Astrocyte (in vitro differentiated cells and primary cell): ENCODE measurements around the gene ST3GAL6. TPM values are rescaled to one million over a fixed set of nuclear protein-coding genes. Genes with fewer than 3 reads are reported as not detected.
A peak's percentile ranks its signal among the peaks of the same experiment; 100 is the strongest.

Source experiments
- DNase-seq: peaks from one replicate; pipeline ENCODE4 v3.0.0-alpha.2; 2010; ENCODE audit warnings: low read depth
- FAIRE-seq: peaks from 2 replicates; lab custom pipeline; 2011; peaks lifted over from hg19 to GRCh38; lab: Jason Lieb, UNC
- H2AFZ ChIP-seq: 2 replicates; pipeline ENCODE4 v1.6.0; 2012; ENCODE audit warnings: low read depth, low read length, inconsistent platforms
- H3K27ac ChIP-seq: 2 replicates; pipeline ENCODE4 v1.5.1; 2011; ENCODE audit warnings: low read depth, low read length, inconsistent platforms
- H3K27me3 ChIP-seq: 2 replicates; pipeline ENCODE4 v1.6.0; 2011; ENCODE audit warnings: low read length, inconsistent platforms; ENCODE audit not compliant: insufficient read depth
- H3K36me3 ChIP-seq: 2 replicates; pipeline ENCODE4 v1.5.1; 2011; ENCODE audit warnings: low read length, inconsistent platforms; ENCODE audit not compliant: insufficient read depth
- H3K4me1 ChIP-seq: 2 replicates; pipeline ENCODE4 v1.5.1; 2011; ENCODE audit warnings: low read length, inconsistent platforms; ENCODE audit not compliant: insufficient read depth
- H3K4me2 ChIP-seq: 2 replicates; pipeline ENCODE4 v1.6.0; 2012; ENCODE audit warnings: low read length, inconsistent platforms
- H3K4me3 ChIP-seq: 2 replicates; pipeline ENCODE4 v1.5.1; 2011; ENCODE audit warnings: low read depth, mild to moderate bottlenecking, low read length, inconsistent platforms; ENCODE audit not compliant: insufficient read depth
- H3K79me2 ChIP-seq: 2 replicates; pipeline ENCODE4 v1.6.0; 2012; ENCODE audit warnings: mild to moderate bottlenecking, low read length, inconsistent platforms; ENCODE audit not compliant: insufficient read depth
- H3K9ac ChIP-seq: 2 replicates; pipeline ENCODE4 v1.6.0; 2012; ENCODE audit warnings: mild to moderate bottlenecking, low read length, inconsistent platforms
- H3K9me3 ChIP-seq: 2 replicates; pipeline ENCODE4 v1.5.1; 2012; ENCODE audit warnings: low read depth, mild to moderate bottlenecking, low read length, inconsistent platforms; ENCODE audit not compliant: insufficient read depth
- H4K20me1 ChIP-seq: 2 replicates; pipeline ENCODE4 v1.6.0; 2012; ENCODE audit warnings: low read length, inconsistent platforms; ENCODE audit not compliant: insufficient read depth
- H3K27ac Mint-ChIP-seq: one replicate; pipeline ENCODE4 v1.8.0; 2021; ENCODE audit warnings: mild to moderate bottlenecking, mixed read lengths; ENCODE audit not compliant: unreplicated experiment
- H3K27me3 Mint-ChIP-seq: one replicate; pipeline ENCODE4 v1.8.0; 2021; ENCODE audit warnings: low read depth, mixed read lengths; ENCODE audit not compliant: unreplicated experiment
- H3K36me3 Mint-ChIP-seq: one replicate; pipeline ENCODE4 v1.8.0; 2021; ENCODE audit warnings: low read depth, mixed read lengths; ENCODE audit not compliant: unreplicated experiment
- H3K4me1 Mint-ChIP-seq: one replicate; pipeline ENCODE4 v1.8.0; 2021; ENCODE audit warnings: low read depth, mixed read lengths; ENCODE audit not compliant: unreplicated experiment
- H3K4me3 Mint-ChIP-seq: one replicate; pipeline ENCODE4 v1.8.0; 2021; ENCODE audit warnings: mild to moderate bottlenecking, moderate library complexity, mixed read lengths; ENCODE audit not compliant: unreplicated experiment
- H3K9me3 Mint-ChIP-seq: one replicate; pipeline ENCODE4 v1.8.0; 2021; ENCODE audit warnings: mild to moderate bottlenecking, mixed read lengths; ENCODE audit not compliant: unreplicated experiment
- CTCF ChIP-seq: IDR thresholded peaks from 2 replicates; pipeline ENCODE4 v1.5.1; 2011; ENCODE audit warnings: low read depth, mild to moderate bottlenecking, inconsistent platforms, low read length, moderate library complexity; ENCODE audit not compliant: insufficient read depth
- EZH2 ChIP-seq: IDR thresholded peaks from 2 replicates; pipeline ENCODE4 v1.6.1; 2012; ENCODE audit warnings: mild to moderate bottlenecking, low read length, inconsistent platforms; ENCODE audit not compliant: insufficient read depth
- total RNA-seq: library from RNA; stranded (reverse); gene quantifications from 2 replicates; pipeline ENCODE4 v1.2.1, GENCODE V29; 2021

The ST3GAL6 gene
- total RNA-seq, 1 donor from 2014 or later: 4.8 TPM

DNA sequence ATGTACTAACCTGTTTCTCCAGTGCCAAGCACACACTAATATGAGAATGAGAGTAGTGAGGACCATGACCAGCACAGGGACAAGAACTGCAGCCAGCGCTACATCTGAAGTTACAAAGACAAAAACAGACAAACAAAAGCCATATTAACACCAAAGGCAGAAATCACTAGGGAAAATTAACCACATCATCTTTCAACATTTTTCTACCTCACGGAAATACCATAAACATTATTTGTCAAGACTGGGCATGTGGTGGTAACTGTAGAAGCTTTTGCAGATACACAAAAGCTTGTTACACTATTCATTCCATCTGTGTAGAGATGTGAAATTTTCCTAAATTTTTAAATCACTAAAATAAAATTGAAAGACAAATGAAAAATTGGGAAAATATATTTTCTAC, 44.9 kb downstream of the ST3GAL6 start:
- Mint-ChIP-seq H3K4me3 (no peak overlapping the region), H3K27ac (peak overlapping the region; percentile 69), H3K36me3 (peaks cover 25% of the 10 kb centered on the region), H3K4me1 (peaks cover 25% of the 10 kb centered on the region), H3K27me3 (no peaks in the 10 kb centered on the region), H3K9me3 (no peaks in the 10 kb centered on the region)
- H3K9ac ChIP-seq: no peak overlapping the region
- H3K36me3 ChIP-seq: peaks cover 78% of the 10 kb centered on the region
- DNase-seq (no peak), FAIRE-seq (no peak)
- TF ChIP-seq CTCF: no peak
- TF ChIP-seq EZH2: no peak
- H3K9me3 ChIP-seq: no peaks in the 10 kb centered on the region
- H3K4me2 ChIP-seq: no peak overlapping the region
- H3K4me1 ChIP-seq: peaks cover 25% of the 10 kb centered on the region
- H2AFZ ChIP-seq: no peak overlapping the region
- H3K79me2 ChIP-seq: peaks cover 14% of the 10 kb centered on the region
- H3K4me3 ChIP-seq: no peak overlapping the region
- no peaks in the 10 kb centered on the region for H3K27me3 ChIP-seq
- H4K20me1 ChIP-seq: peaks cover 58% of the 10 kb centered on the region
- H3K27ac ChIP-seq: peak overlapping the region; percentile 69

- Histone ChIP-seq H3K9ac (no peak overlapping the region), H3K4me2 (no peak overlapping the region), H3K36me3 (peaks cover 93% of the 10 kb centered on the region), H3K4me1 (peaks cover 25% of the 10 kb centered on the region), H3K4me3 (no peak overlapping the region), H4K20me1 (peaks cover 68% of the 10 kb centered on the region), H3K27ac (no peak overlapping the region), H2AFZ (no peak overlapping the region), H3K79me2 (peaks cover 21% of the 10 kb centered on the region), H3K9me3 (no peaks in the 10 kb centered on the region), H3K27me3 (no peaks in the 10 kb centered on the region)
- DNase-seq (no peak), FAIRE-seq (no peak)
- peaks cover 26% of the 10 kb centered on the region for H3K4me1 Mint-ChIP-seq
- H3K27me3 Mint-ChIP-seq: no peaks in the 10 kb centered on the region
- peaks cover 20% of the 10 kb centered on the region for H3K36me3 Mint-ChIP-seq
- no peaks in the 10 kb centered on the region for H3K9me3 Mint-ChIP-seq
- H3K4me3 Mint-ChIP-seq: no peak overlapping the region
- peak overlapping the region; percentile 28 for H3K27ac Mint-ChIP-seq
- TF ChIP-seq CTCF (no peak), EZH2 (no peak)
These were observed 46.4 kb downstream of the ST3GAL6 start for GRCh38 chr3:98809557-98809956.

DNA sequence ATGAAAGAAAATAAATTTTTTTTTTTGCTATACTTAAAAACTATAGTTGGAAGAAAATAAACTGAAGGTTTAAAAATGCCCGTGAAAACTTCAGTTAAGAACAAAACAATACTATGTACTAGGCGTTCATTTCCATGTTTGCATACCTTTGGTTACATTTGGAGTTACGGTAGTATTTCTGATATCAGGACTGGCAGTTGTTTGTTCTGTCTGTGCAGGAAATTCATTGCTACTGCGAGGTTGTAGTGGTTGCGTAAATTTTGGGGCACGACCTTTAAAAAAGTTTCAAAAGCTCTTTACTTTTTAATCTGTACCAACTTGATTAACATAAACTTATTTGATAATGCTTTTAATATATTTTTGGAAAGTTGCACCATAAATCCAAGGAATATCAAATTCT, 47.9 kb downstream of the ST3GAL6 start:
- Mint-ChIP-seq H3K27me3 (no peaks in the 10 kb centered on the region), H3K36me3 (peaks cover 12% of the 10 kb centered on the region), H3K9me3 (no peaks in the 10 kb centered on the region), H3K27ac (no peak overlapping the region), H3K4me3 (no peak overlapping the region), H3K4me1 (peaks cover 39% of the 10 kb centered on the region)
- Histone ChIP-seq H2AFZ (no peak overlapping the region), H3K36me3 (peaks cover 82% of the 10 kb centered on the region), H3K79me2 (peaks cover 24% of the 10 kb centered on the region), H3K4me2 (no peak overlapping the region), H3K4me1 (peaks cover 25% of the 10 kb centered on the region), H3K27me3 (no peaks in the 10 kb centered on the region), H3K9me3 (no peaks in the 10 kb centered on the region), H4K20me1 (peaks cover 73% of the 10 kb centered on the region), H3K4me3 (no peak overlapping the region), H3K27ac (no peak overlapping the region), H3K9ac (no peak overlapping the region)
- peak; percentile 13 for FAIRE-seq
- no peak for DNase-seq
- no peak for TF ChIP-seq CTCF
- no peak for TF ChIP-seq EZH2
